ENCODE data around the gene UNC13B. TPM values are rescaled to one million over a fixed set of nuclear protein-coding genes. Genes with fewer than 3 reads are reported as not detected.

Gene UNC13B
- total and polyA plus RNA-seq, 2 of the 8 experiments (the other 6 are each of a cell fraction or from before 2014, with no cell fraction given): 23.1 to 51.7 TPM

GRCh38 chr9:35395076-35395705 lies 233.4 kb downstream of the UNC13B start:
- WGBS, 2 experiments (ENCODE audit: extremely low coverage in 1 of 2, insufficient coverage in 1 of 2, insufficient read length in 1 of 2, insufficient replicate concordance in 2 of 2, low coverage in 1 of 2, low lambda C conversion rate in 2 of 2, missing lambda C conversion rate in 1 of 2): 96% methylated on average over 4 of the region's 4 CpGs; no CpG with 5 or more reads in 1 of the 2 experiments
- Histone ChIP-seq H3K23ac (ENCODE audit: insufficient read length) (no peak overlapping the region), H3K36me3 (ENCODE audit: control insufficient read depth in 2 of 4, insufficient read depth in 4 of 4, low read length in 3 of 4) (peaks cover 0 to 16% (median 6%) of the 10 kb centered on the region in 4 experiments; a peak in 6 of 8 replicates), H2BK15ac (ENCODE audit: low read length) (no peak overlapping the region), H3K18ac (ENCODE audit: extremely low read depth, low read length) (no peak overlapping the region), H3K4me1 (replicated peaks in 1 of 4; ENCODE audit: control insufficient read depth in 3 of 4, insufficient read depth in 4 of 4, low read length in 3 of 4) (no peaks in the 10 kb centered on the region), H2BK20ac (ENCODE audit: low read length) (no peak overlapping the region), H4K5ac (ENCODE audit: insufficient read length, low read depth, low read length) (no peak overlapping the region), H3K27me3 (replicated peaks in 1 of 4; ENCODE audit: control insufficient read depth in 3 of 4, extremely low read depth in 1 of 4, insufficient read depth in 3 of 4, low read length in 3 of 4) (no peaks in the 10 kb centered on the region), H2BK120ac (replicated peaks; ENCODE audit: low read depth, low read length) (no peak overlapping the region), H3K9ac (replicated peaks in 1 of 4; ENCODE audit: extremely low read depth in 1 of 4, low read depth in 3 of 4, low read length in 3 of 4) (no peak overlapping the region), H2BK12ac (ENCODE audit: low read depth, low read length) (no peak overlapping the region), H3K4me2 (ENCODE audit: insufficient read depth in 1 of 2, low read depth in 2 of 2, low read length in 2 of 2) (no peak overlapping the region), H2BK5ac (ENCODE audit: low read depth, low read length) (no peak overlapping the region), H3K14ac (ENCODE audit: insufficient read length) (no peak overlapping the region), H4K8ac (ENCODE audit: extremely low read depth, insufficient read depth, low read length) (no peak overlapping the region), H3K56ac (replicated peaks; ENCODE audit: insufficient read length, low read depth, low read length) (no peak overlapping the region), H3K4ac (replicated peaks; ENCODE audit: insufficient read length, low read depth, low read length) (no peak overlapping the region), H3K23me2 (ENCODE audit: low read depth, low read length) (no peaks in the 10 kb centered on the region; the same call in 1 of the 2 replicates), H3K9me3 (ENCODE audit: insufficient read depth in 2 of 2, low read depth in 1 of 2, low read length in 1 of 2) (no peaks in the 10 kb centered on the region), H4K91ac (replicated peaks; ENCODE audit: insufficient read length, low read length) (no peak overlapping the region), H2AK5ac (ENCODE audit: low read depth, low read length) (no peak overlapping the region), H3K79me2 (ENCODE audit: control insufficient read depth in 1 of 2, insufficient read depth in 2 of 2, low read length in 2 of 2) (no peaks in the 10 kb centered on the region), H2AFZ (ENCODE audit: low read length) (no peak overlapping the region), H3K27ac (ENCODE audit: low read depth, low read length) (no peak overlapping the region), H3K4me3 (ENCODE audit: extremely low read depth in 1 of 4, insufficient read depth in 2 of 4, low read depth in 3 of 4, low read length in 4 of 4) (no peak overlapping the region), H4K20me1 (replicated peaks in 1 of 2; ENCODE audit: control insufficient read depth in 1 of 2, insufficient read depth in 2 of 2, low read length in 2 of 2) (peaks cover 0 to 2% of the 10 kb centered on the region in 2 experiments), H3K79me1 (ENCODE audit: low read depth, low read length) (no peaks in the 10 kb centered on the region; the same call in 1 of the 2 replicates)
- no peak for TF ChIP-seq RFX5 (IDR thresholded peaks at IDR 0.05; ENCODE audit: borderline replicate concordance, low read depth, low read length)
- TF ChIP-seq GABPA (IDR thresholded peaks at IDR 0.05; ENCODE audit: borderline replicate concordance, insufficient read depth, low read length): no peak
- TF ChIP-seq MAFK (IDR thresholded peaks at IDR 0.05; ENCODE audit: low read depth, low read length): no peak
- no peak for TF ChIP-seq SUZ12 (IDR thresholded peaks at IDR 0.05; ENCODE audit: low read length)
- TF ChIP-seq SP2 (IDR thresholded peaks at IDR 0.05; ENCODE audit: low read length): no peak
- TF ChIP-seq HDAC6 (IDR thresholded peaks at IDR 0.05; ENCODE audit: low read depth, low read length): no peak
- TF ChIP-seq BCL11A (IDR thresholded peaks at IDR 0.05; ENCODE audit: low read depth in 2 of 2, low read length in 2 of 2): no peak
- no peak for TF ChIP-seq ASH2L (IDR thresholded peaks at IDR 0.05; ENCODE audit: low read length)
- no peak for TF ChIP-seq EP300 (IDR thresholded peaks at IDR 0.05; ENCODE audit: borderline replicate concordance in 1 of 2, low read depth in 2 of 2, low read length in 2 of 2)
- TF ChIP-seq SIRT6 (IDR thresholded peaks at IDR 0.05; ENCODE audit: low read length): no peak
- TF ChIP-seq EZH2 (IDR thresholded peaks at IDR 0.05; ENCODE audit: low read depth, low read length, severe bottlenecking): no peak
- TF ChIP-seq, protein P1, sequence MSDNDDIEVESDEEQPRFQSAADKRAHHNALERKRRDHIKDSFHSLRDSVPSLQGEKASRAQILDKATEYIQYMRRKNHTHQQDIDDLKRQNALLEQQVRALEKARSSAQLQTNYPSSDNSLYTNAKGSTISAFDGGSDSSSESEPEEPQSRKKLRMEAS (IDR thresholded peaks at IDR 0.05): no peak
- POLR2A ChIA-PET (ENCODE audit: partially characterized antibody): no interaction called here
- no peak for FAIRE-seq
- DNase-seq (ENCODE audit: low read depth in 1 of 2, low spot score in 2 of 2): no peak
- CTCF ChIA-PET (ENCODE audit: partially characterized antibody): interaction anchor here (1.2 kb wide), 2 partner anchors 20 to 158 kb away, joined by 3 read pairs; no protein-coding TSS in a partner anchor
